GM18868 (cell line): ENCODE measurements around the gene SLC7A7.
"Not testable (repeated sequence)": the region's sequence is repeated elsewhere in the genome, so short reads cannot be mapped to it uniquely, and the experiment has no call there.

Experiments
- ATAC-seq: cut with Tn5 transposase; IDR thresholded peaks from one replicate; pipeline ENCODE4 v1.9.1; 2021; ENCODE audit warnings: mild to moderate bottlenecking, moderate library complexity; ENCODE audit not compliant: unreplicated experiment

The SLC7A7 gene

DNA sequence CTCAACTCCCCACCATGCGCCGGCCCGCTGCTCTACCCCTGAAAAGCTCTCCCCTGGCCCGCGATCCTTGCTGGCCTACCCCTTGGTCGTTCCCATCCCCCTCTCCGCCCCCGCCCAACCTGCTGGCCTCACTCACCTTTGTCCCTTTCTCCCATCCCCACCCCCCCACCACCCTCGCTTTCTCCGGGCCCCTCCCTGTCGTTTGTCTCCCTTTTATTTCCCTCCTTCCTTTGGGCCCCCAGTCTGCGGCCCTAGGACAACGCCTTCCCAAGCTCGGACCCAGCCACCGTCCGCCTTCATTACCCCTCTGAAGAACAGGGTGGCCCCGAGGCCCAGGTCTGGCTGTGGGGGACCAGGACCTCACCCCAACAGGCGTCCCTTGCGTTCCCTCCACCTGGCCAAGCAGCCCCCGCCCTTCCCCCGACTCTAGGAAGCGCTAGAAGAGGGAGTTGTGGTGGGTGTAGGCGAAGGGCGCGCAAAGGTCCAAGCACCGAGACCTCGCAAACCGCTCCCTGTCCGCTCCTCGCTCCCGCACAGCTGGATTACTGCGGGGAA is 6.9 kb upstream of the SLC7A7 start:
- ATAC-seq, result no peak

DNA sequence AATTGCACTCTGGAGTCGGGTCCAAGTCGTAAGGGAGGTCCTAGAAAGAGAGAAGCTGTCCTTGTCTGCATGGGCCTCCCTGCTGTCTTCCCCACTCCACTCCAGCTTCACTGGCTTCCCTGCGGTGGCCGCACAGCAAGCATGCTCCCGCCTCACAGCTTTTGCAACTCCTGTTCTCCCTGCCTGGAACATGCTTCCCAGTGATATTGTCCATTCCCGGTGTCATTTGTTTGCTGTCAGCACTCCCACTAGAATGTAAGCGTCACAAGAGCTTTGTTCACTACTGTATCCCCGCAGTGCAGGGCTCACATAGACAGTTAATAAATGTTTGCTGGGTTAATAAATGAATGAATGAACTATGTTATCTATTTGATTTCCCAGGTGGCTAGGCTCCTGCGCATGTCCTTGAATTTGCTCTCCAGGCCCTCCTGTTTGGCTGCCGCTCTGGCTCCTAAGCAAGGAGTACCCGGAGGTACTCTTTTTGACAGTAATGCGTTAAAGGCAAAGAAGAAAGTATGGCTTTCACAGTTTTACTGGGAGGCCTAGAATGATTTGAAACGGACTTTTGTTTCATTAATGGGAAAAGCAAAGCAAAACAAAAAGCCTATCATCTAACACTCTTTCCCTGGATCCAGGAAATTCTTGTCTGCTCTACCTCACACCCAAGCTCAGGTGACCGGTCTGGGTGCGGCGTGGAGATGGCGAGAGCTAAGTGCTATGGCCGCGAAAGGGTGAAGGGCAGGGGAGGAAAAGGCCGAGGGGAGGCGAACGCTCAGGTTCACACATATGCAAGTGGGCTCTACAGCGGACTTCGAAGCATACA is 6.2 kb upstream of the SLC7A7 start:
- ATAC-seq, result no peak

DNA sequence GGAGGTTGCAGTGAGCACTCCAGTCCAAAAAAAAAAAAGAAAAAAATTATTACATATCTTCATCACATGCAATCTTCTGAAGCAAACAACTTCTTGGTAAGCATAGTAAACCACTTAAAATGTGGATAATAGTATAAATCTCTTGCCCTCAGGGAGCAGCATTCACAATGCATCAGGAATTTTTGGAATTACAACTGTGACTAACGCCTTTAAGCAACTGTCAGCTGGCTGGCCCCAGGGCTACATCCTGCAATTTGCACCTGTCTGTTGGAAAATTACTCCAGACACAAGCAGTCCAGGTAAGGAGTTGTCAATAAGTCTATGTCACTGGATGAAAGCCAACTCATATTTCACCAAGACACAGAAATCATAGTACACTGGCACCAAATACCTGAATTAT is 5.5 kb upstream of the SLC7A7 start:
- no peak for ATAC-seq

DNA sequence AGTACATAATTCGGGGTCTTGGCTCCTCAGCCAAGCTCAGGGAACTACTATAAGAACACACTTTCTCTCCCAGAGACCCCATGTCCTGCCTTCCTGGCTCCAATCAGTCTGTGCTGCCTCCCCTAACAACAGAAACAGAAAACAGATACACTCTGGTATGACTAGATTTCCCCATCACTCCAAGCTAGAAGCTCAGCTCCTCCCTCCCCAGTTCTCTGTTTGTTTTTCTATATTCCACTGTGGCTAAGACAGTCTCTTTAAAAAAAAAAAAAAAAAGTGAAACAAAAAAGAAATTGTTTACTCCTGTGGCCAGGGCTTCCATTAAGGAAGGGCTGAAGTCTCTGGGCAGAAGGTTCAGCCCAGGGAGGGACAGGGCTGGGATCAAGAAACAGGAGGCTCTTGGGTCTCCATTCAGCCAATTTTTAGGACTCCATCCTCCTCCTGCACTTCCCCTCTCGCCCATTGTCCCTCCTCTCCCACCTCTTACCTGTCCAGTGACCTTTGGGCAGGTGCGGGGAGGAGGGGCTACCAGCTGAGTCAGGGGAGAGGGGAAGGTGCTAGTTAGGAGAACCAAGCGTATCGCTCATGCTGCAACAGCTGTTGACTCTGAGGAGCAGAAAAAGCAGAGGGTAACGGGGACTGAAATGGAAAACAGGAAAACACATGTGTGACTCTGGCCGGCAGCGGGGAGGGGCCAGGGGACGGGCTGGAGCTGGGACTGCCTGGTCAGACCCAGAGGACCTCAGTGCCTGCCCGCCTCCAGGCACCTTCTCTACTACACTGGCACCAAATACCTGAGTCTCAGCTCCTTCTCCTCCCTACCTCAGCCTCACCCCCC is 4.1 kb upstream of the SLC7A7 start:
- ATAC-seq, result no peak

DNA sequence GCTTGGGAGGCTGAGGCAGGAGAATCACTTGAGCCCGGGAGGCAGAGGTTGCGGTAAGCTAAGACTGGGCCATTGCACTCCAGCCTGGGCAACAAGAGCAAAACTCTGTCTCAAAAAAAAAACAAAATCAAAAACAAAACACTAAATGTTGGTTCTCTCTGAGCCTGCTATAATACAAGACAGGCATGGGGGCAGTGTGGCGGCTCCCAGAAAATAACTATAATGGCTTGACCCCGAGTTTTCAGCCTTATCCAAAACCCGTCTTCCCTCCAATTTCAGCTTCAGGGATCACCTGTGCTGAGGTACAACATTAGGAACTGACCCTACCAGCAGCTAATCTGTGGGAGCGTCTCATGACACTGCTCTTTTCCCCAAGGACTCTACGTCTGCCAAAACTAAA is 862 bp downstream of the SLC7A7 start:
- ATAC-seq, result no peak

DNA sequence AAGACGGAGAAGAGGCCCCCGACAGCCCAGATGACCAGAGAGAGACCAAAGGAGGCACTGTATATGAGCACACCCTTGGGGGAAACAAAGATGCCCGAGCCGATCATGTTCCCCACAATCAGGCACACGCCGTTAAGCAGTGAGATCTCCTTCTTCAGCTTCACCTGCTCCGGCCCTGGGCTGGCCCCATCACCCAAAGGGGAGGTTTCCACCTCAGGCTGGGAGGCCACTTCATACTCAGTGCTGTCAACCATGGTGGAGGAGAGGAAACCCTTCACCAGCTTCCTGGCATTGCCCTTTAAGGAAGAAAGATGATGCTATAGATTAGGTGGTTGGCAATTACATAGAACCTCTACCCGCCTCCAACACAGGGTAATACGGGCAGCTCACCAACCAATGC is 2.1 kb downstream of the SLC7A7 start:
- no peak for ATAC-seq

DNA sequence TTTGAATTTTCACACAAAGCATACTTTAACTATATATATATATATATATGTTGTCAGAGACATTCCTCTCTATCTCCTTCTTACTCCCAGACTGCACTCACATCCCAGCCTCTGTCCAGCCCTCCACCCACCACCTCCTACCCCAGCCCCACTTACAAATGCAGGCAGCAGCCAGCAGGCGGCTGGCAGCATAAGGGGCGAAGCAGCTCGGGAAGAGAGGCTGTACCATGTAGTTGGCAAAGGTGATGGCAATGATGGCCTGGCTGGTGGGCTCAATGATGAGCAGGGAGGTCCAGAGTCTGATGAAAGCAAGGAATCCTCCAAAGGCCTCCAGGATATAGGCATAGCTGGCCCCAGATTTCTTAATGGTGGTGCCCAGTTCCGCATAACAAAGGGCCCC is 2.5 kb downstream of the SLC7A7 start:
- ATAC-seq, result no peak

DNA sequence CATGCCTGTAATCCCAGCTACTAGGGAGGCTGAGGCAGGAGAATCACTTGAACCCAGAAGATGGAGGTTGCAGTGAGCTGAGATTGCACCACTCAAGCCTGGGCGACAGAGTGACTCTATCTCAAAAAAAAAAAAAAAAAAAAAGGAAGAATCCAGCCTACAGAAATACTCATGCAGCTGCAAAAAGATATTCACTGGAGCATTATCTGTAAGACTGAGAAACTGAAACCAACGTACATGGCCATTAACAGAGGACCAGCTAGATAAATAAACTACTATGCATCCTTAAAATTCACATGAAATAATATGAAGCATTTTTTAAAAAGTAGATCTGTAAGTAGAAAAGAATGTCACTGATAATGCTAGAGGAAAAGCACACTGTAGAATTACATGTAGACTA is 3.5 kb downstream of the SLC7A7 start:
- ATAC-seq, result no peak

DNA sequence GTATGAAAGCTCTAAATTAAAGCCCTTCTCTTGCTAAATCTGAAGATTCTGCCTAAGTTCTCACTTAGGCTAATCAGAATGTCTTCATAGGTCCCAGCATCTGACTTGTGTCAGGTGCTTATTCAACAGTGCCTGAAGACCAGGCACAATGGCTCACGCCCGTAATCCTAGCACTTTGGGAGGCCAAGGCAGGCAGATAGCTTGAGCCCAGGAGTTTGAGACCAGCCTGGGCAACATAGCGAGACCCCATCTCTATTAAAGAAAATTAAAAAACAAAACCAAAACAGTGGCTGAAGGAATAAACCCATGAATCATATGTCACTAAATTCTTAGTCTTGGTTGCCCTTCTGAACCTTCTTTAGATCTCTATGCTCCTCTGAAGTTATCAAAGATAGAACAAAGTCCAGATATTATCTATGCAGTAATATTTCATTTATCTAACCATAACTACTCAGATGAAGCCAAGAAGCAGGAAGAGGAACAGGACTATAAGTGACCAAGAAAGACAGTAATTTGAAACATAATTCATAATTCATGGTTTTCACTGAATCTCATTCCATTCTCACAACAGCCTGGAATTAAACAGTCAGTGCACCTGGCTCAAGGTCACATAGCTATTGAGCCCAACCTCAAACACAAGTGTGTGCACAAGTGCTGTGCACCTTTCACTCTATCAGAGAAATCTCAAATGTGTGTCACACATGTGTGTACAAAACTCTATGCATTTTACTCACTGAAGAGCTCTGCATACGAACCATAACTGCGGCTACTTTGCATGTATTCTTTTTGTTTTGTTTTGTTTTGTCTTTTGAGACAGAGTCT is 6.6 kb downstream of the SLC7A7 start:
- no peak for ATAC-seq

DNA sequence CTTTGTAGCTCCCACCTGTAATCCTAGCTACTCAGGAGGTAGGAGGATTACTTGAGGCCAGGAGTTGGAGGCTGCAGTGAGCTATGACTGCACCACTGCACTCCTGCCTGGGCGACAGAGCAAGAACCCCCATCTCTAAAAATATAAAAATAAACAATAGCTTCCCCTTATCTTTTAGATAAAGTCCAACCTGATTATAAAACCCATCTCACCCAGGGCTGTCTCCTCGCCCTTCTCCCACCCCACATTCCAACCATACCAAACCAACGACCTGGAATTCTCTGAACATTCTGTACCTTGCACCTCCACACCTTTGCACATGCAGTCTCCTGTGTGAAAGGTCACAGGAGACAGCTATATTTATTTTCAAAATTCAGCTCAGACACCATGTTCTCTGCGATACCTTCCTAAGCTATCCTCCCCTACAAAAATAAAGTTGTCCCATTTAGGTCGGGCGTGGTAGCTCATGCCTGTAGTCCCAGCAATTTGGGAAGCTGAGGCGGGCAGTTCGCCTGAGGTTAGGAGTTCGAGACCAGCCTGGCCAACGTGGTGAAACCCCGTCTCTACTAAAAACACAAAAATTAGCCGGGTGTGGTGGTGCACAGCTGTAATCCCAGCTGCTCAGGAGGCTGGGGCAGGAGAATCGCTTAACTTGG is 7.7 kb downstream of the SLC7A7 start:
- ATAC-seq, result no peak

DNA sequence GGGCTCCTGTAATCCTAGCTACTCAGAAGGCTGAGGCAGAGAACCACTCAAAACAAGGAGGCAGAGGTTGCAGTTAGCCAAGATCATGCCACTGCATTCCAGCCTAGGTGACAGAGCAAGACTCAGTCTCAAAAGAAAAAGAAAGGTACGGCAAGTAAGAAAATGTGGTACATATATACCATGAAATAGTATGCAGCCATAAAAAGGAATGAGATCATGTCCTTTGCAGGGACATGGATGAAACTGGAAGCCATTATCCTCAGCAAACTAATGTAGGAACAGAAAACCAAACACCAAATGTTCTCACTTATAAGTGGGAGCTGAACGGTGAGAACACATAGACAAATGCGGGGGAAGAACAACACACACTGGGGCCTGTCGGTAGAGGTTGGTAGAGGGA is 10.0 kb downstream of the SLC7A7 start:
- not testable (repeated sequence) for ATAC-seq

DNA sequence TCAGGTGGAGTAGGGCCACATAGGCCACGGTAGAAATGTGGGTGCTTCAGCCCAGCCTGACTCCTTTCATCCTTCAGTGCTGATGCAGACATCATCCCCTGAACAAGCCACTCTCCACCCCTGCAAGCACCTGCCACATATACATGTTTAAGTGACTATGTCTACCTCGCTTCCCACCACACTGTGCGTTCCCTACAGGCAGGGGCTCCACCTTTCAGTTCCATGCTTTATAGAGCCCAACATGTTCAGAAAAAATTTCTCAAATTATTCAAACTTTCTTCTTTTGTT is 11.6 kb downstream of the SLC7A7 start:
- peak; percentile 68 for ATAC-seq

DNA sequence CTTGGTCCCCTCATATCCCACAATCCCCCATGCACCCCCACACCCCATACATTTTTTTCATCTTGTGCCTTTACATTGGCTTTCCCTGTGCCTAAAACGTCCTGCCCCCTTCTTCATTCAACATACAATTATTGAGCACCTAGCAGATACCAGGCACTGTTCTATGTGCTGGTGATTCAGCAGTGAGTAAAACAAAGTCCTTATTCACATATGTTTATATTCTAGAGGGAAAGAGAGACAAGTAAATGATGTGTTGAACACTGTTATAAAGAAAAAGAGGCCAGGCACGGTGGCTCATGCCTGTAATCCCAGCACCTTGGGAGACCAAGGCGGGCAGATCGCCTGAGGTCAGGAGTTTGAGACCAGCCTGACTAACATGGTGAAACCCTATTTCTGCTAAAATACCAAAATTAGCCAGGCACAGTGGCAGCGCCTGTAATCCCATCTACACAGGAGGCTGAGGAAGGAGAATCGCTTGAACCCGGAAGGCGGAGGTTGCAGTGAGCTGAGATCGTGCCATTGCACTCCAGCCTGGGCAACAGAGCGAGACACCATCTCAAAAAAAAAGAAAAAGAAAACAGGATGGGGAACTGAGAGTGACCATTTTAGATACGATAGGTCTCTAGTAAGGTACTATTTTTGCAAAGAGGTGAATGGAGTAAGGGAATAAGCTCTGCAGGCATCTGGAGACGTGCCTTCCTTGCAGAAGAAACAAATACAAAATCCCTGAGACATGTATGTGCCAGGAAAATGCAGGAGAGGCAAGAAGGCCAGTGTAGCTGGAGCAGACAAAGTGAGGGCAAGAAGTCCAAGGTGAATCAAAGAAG is 12.2 kb downstream of the SLC7A7 start:
- ATAC-seq, result peak; percentile 60

DNA sequence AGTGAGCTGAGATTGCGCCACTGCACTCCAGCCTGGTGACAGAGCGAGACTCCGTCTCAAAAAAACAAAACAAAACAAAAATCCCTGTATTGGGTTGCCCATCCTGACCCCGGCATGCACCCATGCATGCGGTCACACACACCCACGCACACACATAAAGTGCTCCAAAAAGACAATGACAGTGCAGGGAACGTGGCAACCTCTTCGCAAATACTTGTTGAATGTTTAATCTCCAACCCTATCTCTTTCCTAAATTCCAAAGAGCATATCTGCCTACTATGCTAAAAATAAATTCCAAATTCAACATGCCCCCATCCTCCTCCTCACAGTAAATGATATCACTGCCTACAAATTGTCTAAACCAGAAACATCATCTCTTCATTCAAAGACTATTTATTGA is 13.5 kb downstream of the SLC7A7 start:
- ATAC-seq, result no peak

DNA sequence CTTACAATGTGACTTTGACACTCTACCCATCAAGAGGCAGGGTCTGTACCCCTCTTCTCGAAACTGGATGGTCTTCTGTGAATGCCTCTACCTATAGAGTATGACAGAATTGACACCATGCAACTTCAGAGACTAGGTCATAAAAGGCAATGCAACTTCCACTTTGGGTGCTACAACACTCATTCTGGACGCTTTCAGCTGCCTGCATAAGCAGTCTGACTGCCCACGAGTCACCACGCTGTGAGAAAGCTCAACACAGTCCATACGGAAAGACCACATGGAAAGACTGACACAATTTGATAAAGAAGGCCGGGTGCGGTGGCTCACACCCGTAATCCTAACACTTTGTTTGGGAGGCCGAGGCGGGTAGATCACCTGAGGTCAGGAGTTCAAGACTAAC is 14.9 kb downstream of the SLC7A7 start:
- no peak for ATAC-seq

DNA sequence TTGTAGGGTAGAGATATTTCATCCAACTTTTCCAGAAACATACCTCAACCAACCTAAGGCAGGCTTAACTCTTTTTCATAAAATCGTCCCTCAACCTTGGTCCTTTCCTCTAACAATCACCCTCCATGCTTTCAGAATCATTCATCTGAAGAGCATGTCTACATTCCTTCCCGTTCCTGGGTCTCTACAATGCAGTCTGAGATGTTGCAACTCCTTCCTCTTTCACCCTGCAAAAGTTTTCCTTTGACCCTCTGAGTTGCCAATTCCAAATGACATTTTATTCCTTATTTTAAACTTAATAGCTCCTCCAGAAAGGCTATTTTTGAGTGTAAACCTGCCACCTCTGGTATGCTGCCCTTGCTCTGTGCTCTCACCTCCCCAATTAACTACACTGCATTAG is 16.7 kb downstream of the SLC7A7 start:
- no peak for ATAC-seq

DNA sequence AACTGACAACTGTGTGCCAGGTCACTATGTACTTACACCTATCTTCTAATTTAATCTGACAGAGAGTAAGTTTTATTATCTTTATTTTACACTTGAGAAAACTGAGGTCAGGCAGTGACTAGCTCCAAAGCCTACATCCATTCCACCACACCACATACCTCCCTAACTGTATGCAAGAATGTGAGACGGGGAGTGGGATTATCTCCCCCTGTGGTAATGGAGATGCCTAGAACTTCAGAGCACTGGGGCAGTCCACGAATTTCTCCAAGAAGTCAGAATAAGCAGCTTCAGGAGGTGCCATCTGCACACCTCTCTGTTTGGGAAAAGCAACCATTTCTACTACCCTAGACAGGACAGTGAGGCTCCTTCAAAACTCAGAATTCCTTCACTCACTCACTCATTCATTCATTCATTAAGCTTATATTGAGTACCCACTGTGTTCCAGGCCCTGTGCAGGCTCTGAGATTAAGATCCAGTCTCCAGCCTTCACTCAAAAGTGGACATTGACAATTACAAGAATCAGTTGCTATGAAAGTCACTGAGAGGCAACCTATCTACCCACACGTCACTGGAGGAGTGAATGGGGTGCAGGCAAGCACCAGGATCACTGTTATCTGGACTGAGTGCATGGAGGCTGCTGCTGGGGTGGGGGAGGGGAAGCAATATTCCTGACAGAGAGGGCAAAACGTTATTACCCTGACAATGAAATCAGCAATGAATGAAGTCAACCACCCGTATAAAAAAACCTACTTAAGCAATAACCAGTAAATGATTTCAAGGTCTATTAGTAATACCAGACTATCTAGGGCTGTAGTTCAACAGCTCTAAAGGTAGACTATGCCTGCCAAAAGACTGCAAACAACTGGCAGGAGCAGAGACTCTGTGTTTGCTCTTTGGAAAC is 18.0 kb downstream of the SLC7A7 start:
- ATAC-seq, result no peak

DNA sequence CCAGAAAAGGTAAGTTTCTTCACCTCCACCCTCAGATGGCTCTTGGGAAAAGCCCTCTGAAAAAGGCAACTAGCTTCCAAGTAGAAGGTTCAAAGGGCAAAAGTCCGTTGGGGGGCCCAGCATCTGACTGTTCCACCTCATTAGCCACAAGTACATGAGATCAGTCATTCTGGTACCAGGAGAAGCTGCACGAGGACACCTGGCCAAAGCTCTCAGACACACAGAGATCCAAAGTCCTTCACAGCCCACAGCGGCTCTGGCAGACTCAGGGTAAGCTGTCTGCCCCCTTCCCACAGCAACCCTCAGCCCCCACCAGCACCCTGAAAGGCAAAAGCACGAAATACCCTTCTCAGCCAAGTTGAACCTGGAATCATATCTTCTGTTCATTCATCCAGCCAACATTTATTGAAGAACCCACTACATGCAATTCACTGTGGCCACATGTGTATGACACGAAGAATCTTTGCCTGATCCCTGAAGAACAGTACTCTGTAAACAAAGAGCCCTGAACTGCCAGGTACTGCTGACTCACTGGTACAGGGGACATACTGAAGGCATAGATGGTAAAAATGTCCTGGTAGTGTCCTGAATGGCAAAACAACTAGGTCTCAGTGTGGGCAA is 19.0 kb downstream of the SLC7A7 start:
- ATAC-seq, result no peak
